H9 (cell line): Measurements from ENCODE around the gene TMC4. TPM values are rescaled to one million over a fixed set of nuclear protein-coding genes. Genes with fewer than 3 reads are reported as not detected.

Experiments used
- DNase-seq: peaks from one replicate; pipeline ENCODE4 v3.0.0-alpha.2; 2017
- H2AFZ ChIP-seq: one replicate; pipeline ENCODE4 v1.6.1; 2013; ENCODE audit warnings: mild to moderate bottlenecking, low read length, control low read depth, moderate library complexity
- H2AK5ac ChIP-seq: 2 replicates; pipeline ENCODE4 v1.6.1; 2013; ENCODE audit warnings: low read length, control low read depth, mixed read lengths; ENCODE audit not compliant: insufficient read length
- H2BK120ac ChIP-seq: one replicate; pipeline ENCODE4 v1.6.1; 2013; ENCODE audit warnings: low read depth, mild to moderate bottlenecking, low read length, control low read depth, inconsistent platforms; ENCODE audit not compliant: poor library complexity, severe bottlenecking
- H2BK12ac ChIP-seq: 2 replicates; pipeline ENCODE4 v1.6.1; 2013; ENCODE audit warnings: low read length, control low read depth, mixed read lengths, low read depth; ENCODE audit not compliant: insufficient read length
- H2BK15ac ChIP-seq: 2 replicates; pipeline ENCODE4 v1.6.1; 2013; ENCODE audit warnings: low read depth, low read length, control low read depth
- H2BK20ac ChIP-seq: one replicate; pipeline ENCODE4 v1.6.1; 2013; ENCODE audit warnings: low read depth, mild to moderate bottlenecking, low read length, control low read depth, inconsistent platforms; ENCODE audit not compliant: poor library complexity, severe bottlenecking
- H2BK5ac ChIP-seq: 2 replicates; pipeline ENCODE4 v1.6.1; 2013; ENCODE audit warnings: low read length, control low read depth, mixed read lengths; ENCODE audit not compliant: insufficient read length
- H3K14ac ChIP-seq: 2 replicates; pipeline ENCODE4 v1.6.1; 2013; ENCODE audit warnings: low read length, control low read depth; ENCODE audit not compliant: insufficient read depth
- H3K18ac ChIP-seq: 2 replicates; pipeline ENCODE4 v1.6.1; 2013; ENCODE audit warnings: low read depth, mild to moderate bottlenecking, mixed read lengths, low read length, control low read depth; ENCODE audit not compliant: insufficient read length
- H3K23ac ChIP-seq: 2 replicates; pipeline ENCODE4 v1.6.1; 2013; ENCODE audit warnings: low read length, control low read depth, mixed read lengths, low read depth; ENCODE audit not compliant: insufficient read length
- H3K23me2 ChIP-seq: 2 replicates; pipeline ENCODE4 v1.6.1; 2013; ENCODE audit warnings: low read depth, mild to moderate bottlenecking, mixed read lengths, low read length, control low read depth; ENCODE audit not compliant: insufficient read length, poor library complexity, severe bottlenecking
- H3K27ac ChIP-seq: 2 replicates; pipeline ENCODE4 v1.5.1; 2013; ENCODE audit warnings: low read length, control low read depth, mixed read lengths, low read depth; ENCODE audit not compliant: insufficient read length
- H3K27me3 ChIP-seq: 2 replicates; pipeline ENCODE4 v1.6.1; 2013; ENCODE audit warnings: low read length, control low read depth, inconsistent platforms; ENCODE audit not compliant: insufficient read depth
- H3K4ac ChIP-seq: 2 replicates; pipeline ENCODE4 v1.6.1; 2013; ENCODE audit warnings: low read depth, mild to moderate bottlenecking, control low read depth, inconsistent platforms, low read length, moderate library complexity
- H3K4me1 ChIP-seq: 2 replicates; pipeline ENCODE4 v1.6.1; 2013; ENCODE audit warnings: low read length, control low read depth, inconsistent platforms; ENCODE audit not compliant: insufficient read depth
- H3K4me2 ChIP-seq: 2 replicates; pipeline ENCODE4 v1.6.1; 2013; ENCODE audit warnings: low read length, control low read depth, mixed read lengths; ENCODE audit not compliant: insufficient read length, insufficient read depth
- H3K56ac ChIP-seq: 2 replicates; pipeline ENCODE4 v1.6.1; 2013; ENCODE audit warnings: low read depth, mild to moderate bottlenecking, mixed read lengths, low read length, control low read depth; ENCODE audit not compliant: insufficient read length
- H3K79me1 ChIP-seq: 2 replicates; pipeline ENCODE4 v1.6.1; 2013; ENCODE audit warnings: low read depth, mild to moderate bottlenecking, moderate library complexity, low read length, control low read depth, inconsistent platforms; ENCODE audit not compliant: insufficient read depth, poor library complexity, severe bottlenecking
- H3K79me2 ChIP-seq: 2 replicates; pipeline ENCODE4 v1.6.1; 2013; ENCODE audit warnings: low read length, control low read depth, inconsistent platforms; ENCODE audit not compliant: insufficient read depth
- H3K9ac ChIP-seq: 2 replicates; pipeline ENCODE4 v1.6.1; 2013; ENCODE audit warnings: low read length, control low read depth, mixed read lengths; ENCODE audit not compliant: insufficient read length; ENCODE audit errors: extremely low read depth
- H3K9me3 ChIP-seq: one replicate; pipeline ENCODE4 v1.6.1; 2013; ENCODE audit warnings: low read depth, low read length, inconsistent platforms; ENCODE audit not compliant: control insufficient read depth
- H3T11ph ChIP-seq: one replicate; pipeline ENCODE4 v1.6.1; 2013; ENCODE audit warnings: mild to moderate bottlenecking, low read length, control low read depth, inconsistent platforms
- H4K20me1 ChIP-seq: one replicate; pipeline ENCODE4 v1.6.1; 2013; ENCODE audit not compliant: control insufficient read depth, insufficient read length, insufficient read depth
- H4K5ac ChIP-seq: 2 replicates; pipeline ENCODE4 v1.6.1; 2013; ENCODE audit warnings: low read depth, mild to moderate bottlenecking, mixed read lengths, low read length, control low read depth; ENCODE audit not compliant: insufficient read length
- H4K8ac ChIP-seq: replicated peaks from 2 replicates; pipeline ENCODE4 v1.6.1; 2013; ENCODE audit warnings: low read length, control low read depth, mixed read lengths, low read depth; ENCODE audit not compliant: insufficient read length
- H4K91ac ChIP-seq: 2 replicates; pipeline ENCODE4 v1.6.1; 2013; ENCODE audit warnings: low read depth, mild to moderate bottlenecking, moderate library complexity, mixed read lengths, low read length, control low read depth; ENCODE audit not compliant: insufficient read length
- H3K27ac Mint-ChIP-seq, 3 experiments: 2 replicates in 2 of 3; 3 replicates in 1 of 3; pipeline ENCODE4 v1.8.0; 2020 to 2021; ENCODE audit warnings: mixed read lengths in 3 of 3, mild to moderate bottlenecking in 1 of 3, moderate library complexity in 1 of 3
- H3K27me3 Mint-ChIP-seq: 2 replicates; pipeline ENCODE4 v1.8.0; 2021; ENCODE audit warnings: low read depth, mild to moderate bottlenecking, moderate library complexity, mixed read lengths
- H3K36me3 Mint-ChIP-seq, 3 experiments: 2 replicates in 2 of 3; 3 replicates in 1 of 3; pipeline ENCODE4 v1.8.0; 2020 to 2021; ENCODE audit warnings: low read depth in 3 of 3, mixed read lengths in 3 of 3; ENCODE audit not compliant: insufficient read depth in 1 of 3
- H3K4me1 Mint-ChIP-seq, 2 experiments: 2 replicates each; pipeline ENCODE4 v1.8.0; 2020; ENCODE audit warnings: mixed read lengths in 2 of 2
- H3K4me3 Mint-ChIP-seq, 2 experiments: 2 replicates in 1 of 2; 3 replicates in 1 of 2; pipeline ENCODE4 v1.8.0; 2020 to 2021; ENCODE audit warnings: mild to moderate bottlenecking in 2 of 2, mixed read lengths in 2 of 2, moderate library complexity in 1 of 2
- H3K9me3 Mint-ChIP-seq, 2 experiments: 2 replicates in 1 of 2; 3 replicates in 1 of 2; pipeline ENCODE4 v1.8.0; 2020; ENCODE audit warnings: mild to moderate bottlenecking in 2 of 2, mixed read lengths in 2 of 2, moderate library complexity in 1 of 2
- WGBS: extraction: QIAGEN DNeasy Blood & Tissue Kit; methylation state at CpG from one replicate; pipeline ENCODE4 v1.1.7; 2013; ENCODE audit warnings: missing lambda C conversion rate, low lambda C conversion rate, mixed read lengths; ENCODE audit not compliant: insufficient read length; ENCODE audit errors: extremely low coverage; 5-methylcytosine and 5-hydroxymethylcytosine counted together
- total RNA-seq: library from RNA; stranded (reverse); gene quantifications from 2 replicates; pipeline ENCODE4 v1.2.1, GENCODE V29; 2021
- TF ChIP-seq, protein P1 (sequence below): fragments of 200-600 bp; sonication (generic); conservative IDR thresholded peaks from 3 replicates; pipeline ENCODE4 v1.8.0; 2021; ENCODE audit warnings: antibody characterized with exemption, mild to moderate bottlenecking

TMC4 gene
- total RNA-seq, 1 experiment from 2014 or later, result 12.2 TPM

DNA sequence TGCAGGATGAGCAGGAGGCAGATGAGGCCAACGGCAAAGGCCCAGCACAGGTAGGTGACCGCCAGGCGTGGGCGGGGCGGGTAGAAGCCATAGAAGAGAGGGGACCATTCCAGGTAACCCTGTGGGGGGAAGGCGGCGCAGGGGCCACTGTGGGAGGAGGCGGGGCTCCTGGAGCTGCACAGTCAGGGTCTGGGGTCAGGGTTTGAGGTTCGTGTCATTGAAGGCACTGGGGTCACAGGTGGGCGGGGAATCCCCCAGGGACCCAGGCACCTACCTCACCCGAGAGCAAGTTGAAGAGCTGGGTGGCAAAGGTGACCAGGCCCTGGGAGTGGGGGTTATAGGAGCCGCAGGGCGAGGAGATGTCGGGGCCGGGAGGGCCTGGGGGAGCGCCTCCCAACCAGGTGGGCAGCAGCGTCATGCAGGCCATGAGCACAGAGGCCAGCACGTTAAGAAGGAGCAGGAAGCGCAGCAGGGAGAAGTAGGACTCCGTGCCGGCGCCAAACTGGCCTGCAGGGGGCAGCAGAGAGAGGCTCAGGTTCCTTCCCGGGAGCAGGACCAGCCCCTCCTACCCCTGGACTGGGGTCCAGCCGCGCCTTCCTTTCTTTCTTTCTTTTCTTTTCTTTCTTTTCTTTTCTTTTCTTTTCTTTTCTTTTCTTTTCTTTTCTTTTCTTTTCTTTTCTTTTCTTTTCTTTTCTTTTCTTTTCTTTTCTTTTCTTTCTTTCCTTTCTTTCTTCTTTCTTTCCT lies 4.6 kb downstream of the TMC4 start:
- Histone ChIP-seq H3K23ac (no peak overlapping the region), H2BK5ac (no peak overlapping the region), H2BK20ac (no peak overlapping the region), H3K27ac (no peak overlapping the region), H3K4me1 (no peaks in the 10 kb centered on the region), H2BK12ac (no peak overlapping the region), H4K8ac (no peak overlapping the region), H2AFZ (no peak overlapping the region), H3K18ac (peak overlapping the region; percentile 21), H2AK5ac (no peak overlapping the region), H3K9ac (no peak overlapping the region), H3K4ac (no peak overlapping the region), H3T11ph (no peak overlapping the region), H3K79me2 (no peaks in the 10 kb centered on the region), H3K27me3 (no peaks in the 10 kb centered on the region), H3K23me2 (peaks cover 8% of the 10 kb centered on the region), H3K79me1 (no peaks in the 10 kb centered on the region), H4K91ac (no peak overlapping the region), H4K5ac (no peak overlapping the region), H3K9me3 (no peaks in the 10 kb centered on the region), H2BK120ac (no peak overlapping the region), H3K4me2 (no peak overlapping the region), H4K20me1 (no peaks in the 10 kb centered on the region), H2BK15ac (no peak overlapping the region), H3K14ac (no peak overlapping the region), H3K56ac (no peak overlapping the region)
- peaks cover 18 to 31% of the 10 kb centered on the region in 2 experiments for H3K4me1 Mint-ChIP-seq
- no peak overlapping the region for H3K27ac Mint-ChIP-seq
- H3K36me3 Mint-ChIP-seq, result peaks cover 0 to 5% (median 0%) of the 10 kb centered on the region in 3 experiments; a peak in 2 of 7 replicates
- WGBS, result no CpG with 5 or more reads among the region's 25 CpGs
- peak; percentile 95 for DNase-seq
- peaks cover 24% of the 10 kb centered on the region for H3K27me3 Mint-ChIP-seq
- H3K4me3 Mint-ChIP-seq, result no peak overlapping the region
- TF ChIP-seq, protein P1, sequence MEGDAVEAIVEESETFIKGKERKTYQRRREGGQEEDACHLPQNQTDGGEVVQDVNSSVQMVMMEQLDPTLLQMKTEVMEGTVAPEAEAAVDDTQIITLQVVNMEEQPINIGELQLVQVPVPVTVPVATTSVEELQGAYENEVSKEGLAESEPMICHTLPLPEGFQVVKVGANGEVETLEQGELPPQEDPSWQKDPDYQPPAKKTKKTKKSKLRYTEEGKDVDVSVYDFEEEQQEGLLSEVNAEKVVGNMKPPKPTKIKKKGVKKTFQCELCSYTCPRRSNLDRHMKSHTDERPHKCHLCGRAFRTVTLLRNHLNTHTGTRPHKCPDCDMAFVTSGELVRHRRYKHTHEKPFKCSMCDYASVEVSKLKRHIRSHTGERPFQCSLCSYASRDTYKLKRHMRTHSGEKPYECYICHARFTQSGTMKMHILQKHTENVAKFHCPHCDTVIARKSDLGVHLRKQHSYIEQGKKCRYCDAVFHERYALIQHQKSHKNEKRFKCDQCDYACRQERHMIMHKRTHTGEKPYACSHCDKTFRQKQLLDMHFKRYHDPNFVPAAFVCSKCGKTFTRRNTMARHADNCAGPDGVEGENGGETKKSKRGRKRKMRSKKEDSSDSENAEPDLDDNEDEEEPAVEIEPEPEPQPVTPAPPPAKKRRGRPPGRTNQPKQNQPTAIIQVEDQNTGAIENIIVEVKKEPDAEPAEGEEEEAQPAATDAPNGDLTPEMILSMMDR, result peak; percentile 86
- peaks cover 0 to 3% of the 10 kb centered on the region in 2 experiments; a peak in 1 of 5 replicates for H3K9me3 Mint-ChIP-seq
